Lower leg skin (tissue), 4 donors: ENCODE measurements around the gene UBE2G2. TPM values are rescaled to one million over a fixed set of nuclear protein-coding genes. Genes with fewer than 3 reads are reported as not detected.
A peak's percentile ranks its signal among the peaks of the same experiment; 100 is the strongest.

Source experiments
- DNase-seq, 2 donors: peaks; one replicate each; pipeline ENCODE4 v3.0.0-alpha.2; 2019; ENCODE audit warnings: low spot score in 2 of 2
- H3K4me3 ChIP-seq: fragments of 200-600 bp; sonication (generic); 2 replicates; pipeline ENCODE4 v1.5.1; 2017; ENCODE audit warnings: mild to moderate bottlenecking, low read depth; ENCODE audit not compliant: poor library complexity, severe bottlenecking
- CTCF ChIP-seq, 3 donors: fragments of 450-650 bp; IDR thresholded peaks; one replicate each; pipeline ENCODE4 v1.5.1; 2016; ENCODE audit warnings: antibody characterized with exemption in 3 of 3, mild to moderate bottlenecking in 3 of 3, moderate library complexity in 2 of 3
- POLR2A ChIP-seq, 2 donors: fragments of 450-650 bp; IDR thresholded peaks; one replicate each; pipeline ENCODE4 v1.6.1; 2016 to 2017; ENCODE audit warnings: antibody characterized with exemption in 2 of 2, mild to moderate bottlenecking in 1 of 2, moderate library complexity in 1 of 2
- WGBS, 2 donors: methylation state at CpG; one replicate each; pipeline ENCODE4 v1.1.5; 2018; 5-methylcytosine and 5-hydroxymethylcytosine counted together
- intact Hi-C: fragments of 100-400 bp; cut with DNase I; formaldehyde crosslinking; loops from one replicate; pipeline ENCODE4 v1.15.0; 2023; ENCODE audit warnings: low total_unique reads
- total RNA-seq, 4 donors: library from RNA; depleted of rRNA; stranded (reverse); fragments of >200 nt; gene quantifications; one replicate each; pipeline ENCODE4 v1.1.0, GENCODE V29; 2016

UBE2G2 gene
- total RNA-seq, 4 donors from 2014 or later, result 37.2 to 61.8 (median 49.8) TPM

GRCh38 chr21:44732956-44733355 is 68.7 kb downstream of the UBE2G2 start:
- intact Hi-C loops, result no loop called here

GRCh38 chr21:44732263-44732662 is 69.4 kb downstream of the UBE2G2 start:
- no peak overlapping the region for H3K4me3 ChIP-seq
- intact Hi-C loops, result no loop called here
- WGBS, 2 donors, result 91 to 93% methylated on average over 10 of the region's 10 CpGs
- peak in 1 of 2 donors; percentile 48 for DNase-seq
- TF ChIP-seq CTCF (IDR thresholded peaks at IDR 0.05), result no peak
- TF ChIP-seq POLR2A (IDR thresholded peaks at IDR 0.05), result no peak

More at GRCh38 chr21:44732956-44733355, 68.7 kb downstream of the UBE2G2 start:
- TF ChIP-seq CTCF (IDR thresholded peaks at IDR 0.05) (no peak), POLR2A (IDR thresholded peaks at IDR 0.05) (no peak)
- DNase-seq, result peak in 1 of 2 donors; percentile 72
- WGBS, 2 donors, result 79 to 93% methylated on average over 7 to 11 of the region's 11 CpGs
- H3K4me3 ChIP-seq, result no peak overlapping the region

- intact Hi-C loops, result no loop called here
- 67 to 73% methylated on average over 9 of the region's 9 CpGs for WGBS, 2 donors
- H3K4me3 ChIP-seq, result no peak overlapping the region
- no peak for DNase-seq
- TF ChIP-seq POLR2A (IDR thresholded peaks at IDR 0.05) (no peak), CTCF (IDR thresholded peaks at IDR 0.05) (no peak)
Observed at GRCh38 chr21:44730951-44731579, 70.6 kb downstream of the UBE2G2 start.

- intact Hi-C loops, result no loop called here
- TF ChIP-seq CTCF (IDR thresholded peaks at IDR 0.05), result no peak
- 91% methylated on average over 7 of the region's 7 CpGs for WGBS, 2 donors
- no peak overlapping the region for H3K4me3 ChIP-seq
- peak in 1 of 2 donors; percentile 65 for DNase-seq
Observed at GRCh38 chr21:44730028-44730395, 71.6 kb downstream of the UBE2G2 start.

- intact Hi-C loops, result no loop called here
- 90 to 94% methylated on average over 20 to 23 of the region's 23 CpGs for WGBS, 2 donors
- no peak overlapping the region for H3K4me3 ChIP-seq
- no peak for TF ChIP-seq POLR2A (IDR thresholded peaks at IDR 0.05)
- no peak for TF ChIP-seq CTCF (IDR thresholded peaks at IDR 0.05)
- peak in 1 of 2 donors; percentile 83 for DNase-seq
Observed at GRCh38 chr21:44729336-44730027, 72.1 kb downstream of the UBE2G2 start.
